HG03558 (cell line): Measurements from ENCODE around the gene HTR1E.
"Not testable (repeated sequence)": the region's sequence is repeated elsewhere in the genome, so short reads cannot be mapped to it uniquely, and the experiment has no call there.

Experiments
- ATAC-seq: cut with Tn5 transposase; IDR thresholded peaks from one replicate; pipeline ENCODE4 v1.9.1; 2021; ENCODE audit warnings: moderate number of reproducible peaks; ENCODE audit not compliant: unreplicated experiment; ENCODE audit errors: extremely low read depth

HTR1E gene

GRCh38 chr6:86937219-86938079 lies at the start of gene HTR1E:
TSS of gene HTR1E (plus strand) at chr6:86937528. CDS start at chr6:87015335, 77,807 bp downstream.
- no peak for ATAC-seq

GRCh38 chr6:86888301-86888700 lies 49.0 kb upstream of the HTR1E start:
- ATAC-seq: no peak

- ATAC-seq: not testable (repeated sequence)
Measured at GRCh38 chr6:86897265-86897664, 40.1 kb upstream of the HTR1E start.

- ATAC-seq: no peak
Measured at GRCh38 chr6:86913795-86914194, 23.5 kb upstream of the HTR1E start.

- ATAC-seq: no peak
Measured at GRCh38 chr6:86916393-86916792, 20.9 kb upstream of the HTR1E start.

GRCh38 chr6:86927138-86927537 lies 10.2 kb upstream of the HTR1E start:
- not testable (repeated sequence) for ATAC-seq

GRCh38 chr6:86927859-86928258 lies 9.5 kb upstream of the HTR1E start:
- ATAC-seq: not testable (repeated sequence)

GRCh38 chr6:86934365-86934764 lies 3.0 kb upstream of the HTR1E start:
- no peak for ATAC-seq

- ATAC-seq: no peak
Measured at GRCh38 chr6:86936834-86937218, 502 bp upstream of the HTR1E start.

GRCh38 chr6:86938814-86939213 lies 1.5 kb downstream of the HTR1E start:
- ATAC-seq: no peak

GRCh38 chr6:86941461-86941860 lies 4.1 kb downstream of the HTR1E start:
- no peak for ATAC-seq

- no peak for ATAC-seq
Measured at GRCh38 chr6:86942769-86943516, 5.6 kb downstream of the HTR1E start.

GRCh38 chr6:86943819-86944407 lies 6.6 kb downstream of the HTR1E start:
- no peak for ATAC-seq

- ATAC-seq: no peak
Measured at GRCh38 chr6:86949771-86950170, 12.4 kb downstream of the HTR1E start.

- no peak for ATAC-seq
Measured at GRCh38 chr6:86952991-86953390, 15.7 kb downstream of the HTR1E start.

- ATAC-seq: no peak
Measured at GRCh38 chr6:86959656-86960055, 22.3 kb downstream of the HTR1E start.

GRCh38 chr6:86961455-86962200 lies 24.3 kb downstream of the HTR1E start:
- ATAC-seq: no peak

- no peak for ATAC-seq
Measured at GRCh38 chr6:86963352-86963751, 26.0 kb downstream of the HTR1E start.

GRCh38 chr6:86964029-86964579 lies 26.8 kb downstream of the HTR1E start:
- no peak for ATAC-seq

GRCh38 chr6:86966271-86966670 lies 28.9 kb downstream of the HTR1E start:
- ATAC-seq: no peak
